H9 (cell line): ENCODE measurements around the gene BRSK1. TPM values are rescaled to one million over a fixed set of nuclear protein-coding genes. Genes with fewer than 3 reads are reported as not detected.

Experiments used
- DNase-seq: peaks from one replicate; pipeline ENCODE4 v3.0.0-alpha.2; 2017
- H2AFZ ChIP-seq: one replicate; pipeline ENCODE4 v1.6.1; 2013; ENCODE audit warnings: mild to moderate bottlenecking, low read length, control low read depth, moderate library complexity
- H2AK5ac ChIP-seq: 2 replicates; pipeline ENCODE4 v1.6.1; 2013; ENCODE audit warnings: low read length, control low read depth, mixed read lengths; ENCODE audit not compliant: insufficient read length
- H2BK120ac ChIP-seq: one replicate; pipeline ENCODE4 v1.6.1; 2013; ENCODE audit warnings: low read depth, mild to moderate bottlenecking, low read length, control low read depth, inconsistent platforms; ENCODE audit not compliant: poor library complexity, severe bottlenecking
- H2BK12ac ChIP-seq: 2 replicates; pipeline ENCODE4 v1.6.1; 2013; ENCODE audit warnings: low read length, control low read depth, mixed read lengths, low read depth; ENCODE audit not compliant: insufficient read length
- H2BK15ac ChIP-seq: 2 replicates; pipeline ENCODE4 v1.6.1; 2013; ENCODE audit warnings: low read depth, low read length, control low read depth
- H2BK20ac ChIP-seq: one replicate; pipeline ENCODE4 v1.6.1; 2013; ENCODE audit warnings: low read depth, mild to moderate bottlenecking, low read length, control low read depth, inconsistent platforms; ENCODE audit not compliant: poor library complexity, severe bottlenecking
- H2BK5ac ChIP-seq: 2 replicates; pipeline ENCODE4 v1.6.1; 2013; ENCODE audit warnings: low read length, control low read depth, mixed read lengths; ENCODE audit not compliant: insufficient read length
- H3K14ac ChIP-seq: 2 replicates; pipeline ENCODE4 v1.6.1; 2013; ENCODE audit warnings: low read length, control low read depth; ENCODE audit not compliant: insufficient read depth
- H3K18ac ChIP-seq: 2 replicates; pipeline ENCODE4 v1.6.1; 2013; ENCODE audit warnings: low read depth, mild to moderate bottlenecking, mixed read lengths, low read length, control low read depth; ENCODE audit not compliant: insufficient read length
- H3K23ac ChIP-seq: 2 replicates; pipeline ENCODE4 v1.6.1; 2013; ENCODE audit warnings: low read length, control low read depth, mixed read lengths, low read depth; ENCODE audit not compliant: insufficient read length
- H3K23me2 ChIP-seq: 2 replicates; pipeline ENCODE4 v1.6.1; 2013; ENCODE audit warnings: low read depth, mild to moderate bottlenecking, mixed read lengths, low read length, control low read depth; ENCODE audit not compliant: insufficient read length, poor library complexity, severe bottlenecking
- H3K27ac ChIP-seq: 2 replicates; pipeline ENCODE4 v1.5.1; 2013; ENCODE audit warnings: low read length, control low read depth, mixed read lengths, low read depth; ENCODE audit not compliant: insufficient read length
- H3K27me3 ChIP-seq: 2 replicates; pipeline ENCODE4 v1.6.1; 2013; ENCODE audit warnings: low read length, control low read depth, inconsistent platforms; ENCODE audit not compliant: insufficient read depth
- H3K4ac ChIP-seq: 2 replicates; pipeline ENCODE4 v1.6.1; 2013; ENCODE audit warnings: low read depth, mild to moderate bottlenecking, control low read depth, inconsistent platforms, low read length, moderate library complexity
- H3K4me1 ChIP-seq: 2 replicates; pipeline ENCODE4 v1.6.1; 2013; ENCODE audit warnings: low read length, control low read depth, inconsistent platforms; ENCODE audit not compliant: insufficient read depth
- H3K4me2 ChIP-seq: 2 replicates; pipeline ENCODE4 v1.6.1; 2013; ENCODE audit warnings: low read length, control low read depth, mixed read lengths; ENCODE audit not compliant: insufficient read length, insufficient read depth
- H3K56ac ChIP-seq: 2 replicates; pipeline ENCODE4 v1.6.1; 2013; ENCODE audit warnings: low read depth, mild to moderate bottlenecking, mixed read lengths, low read length, control low read depth; ENCODE audit not compliant: insufficient read length
- H3K79me1 ChIP-seq: 2 replicates; pipeline ENCODE4 v1.6.1; 2013; ENCODE audit warnings: low read depth, mild to moderate bottlenecking, moderate library complexity, low read length, control low read depth, inconsistent platforms; ENCODE audit not compliant: insufficient read depth, poor library complexity, severe bottlenecking
- H3K79me2 ChIP-seq: 2 replicates; pipeline ENCODE4 v1.6.1; 2013; ENCODE audit warnings: low read length, control low read depth, inconsistent platforms; ENCODE audit not compliant: insufficient read depth
- H3K9ac ChIP-seq: 2 replicates; pipeline ENCODE4 v1.6.1; 2013; ENCODE audit warnings: low read length, control low read depth, mixed read lengths; ENCODE audit not compliant: insufficient read length; ENCODE audit errors: extremely low read depth
- H3K9me3 ChIP-seq: one replicate; pipeline ENCODE4 v1.6.1; 2013; ENCODE audit warnings: low read depth, low read length, inconsistent platforms; ENCODE audit not compliant: control insufficient read depth
- H3T11ph ChIP-seq: one replicate; pipeline ENCODE4 v1.6.1; 2013; ENCODE audit warnings: mild to moderate bottlenecking, low read length, control low read depth, inconsistent platforms
- H4K20me1 ChIP-seq: one replicate; pipeline ENCODE4 v1.6.1; 2013; ENCODE audit not compliant: control insufficient read depth, insufficient read length, insufficient read depth
- H4K5ac ChIP-seq: 2 replicates; pipeline ENCODE4 v1.6.1; 2013; ENCODE audit warnings: low read depth, mild to moderate bottlenecking, mixed read lengths, low read length, control low read depth; ENCODE audit not compliant: insufficient read length
- H4K8ac ChIP-seq: replicated peaks from 2 replicates; pipeline ENCODE4 v1.6.1; 2013; ENCODE audit warnings: low read length, control low read depth, mixed read lengths, low read depth; ENCODE audit not compliant: insufficient read length
- H4K91ac ChIP-seq: 2 replicates; pipeline ENCODE4 v1.6.1; 2013; ENCODE audit warnings: low read depth, mild to moderate bottlenecking, moderate library complexity, mixed read lengths, low read length, control low read depth; ENCODE audit not compliant: insufficient read length
- H3K27ac Mint-ChIP-seq, 3 experiments: 2 replicates in 2 of 3; 3 replicates in 1 of 3; pipeline ENCODE4 v1.8.0; 2020 to 2021; ENCODE audit warnings: mixed read lengths in 3 of 3, mild to moderate bottlenecking in 1 of 3, moderate library complexity in 1 of 3
- H3K27me3 Mint-ChIP-seq: 2 replicates; pipeline ENCODE4 v1.8.0; 2021; ENCODE audit warnings: low read depth, mild to moderate bottlenecking, moderate library complexity, mixed read lengths
- H3K36me3 Mint-ChIP-seq, 3 experiments: 2 replicates in 2 of 3; 3 replicates in 1 of 3; pipeline ENCODE4 v1.8.0; 2020 to 2021; ENCODE audit warnings: low read depth in 3 of 3, mixed read lengths in 3 of 3; ENCODE audit not compliant: insufficient read depth in 1 of 3
- H3K4me1 Mint-ChIP-seq, 2 experiments: 2 replicates each; pipeline ENCODE4 v1.8.0; 2020; ENCODE audit warnings: mixed read lengths in 2 of 2
- H3K4me3 Mint-ChIP-seq, 2 experiments: 2 replicates in 1 of 2; 3 replicates in 1 of 2; pipeline ENCODE4 v1.8.0; 2020 to 2021; ENCODE audit warnings: mild to moderate bottlenecking in 2 of 2, mixed read lengths in 2 of 2, moderate library complexity in 1 of 2
- H3K9me3 Mint-ChIP-seq, 2 experiments: 2 replicates in 1 of 2; 3 replicates in 1 of 2; pipeline ENCODE4 v1.8.0; 2020; ENCODE audit warnings: mild to moderate bottlenecking in 2 of 2, mixed read lengths in 2 of 2, moderate library complexity in 1 of 2
- CTCF ChIP-seq: fragments of 200-600 bp; sonication (generic); conservative IDR thresholded peaks from 3 replicates; pipeline ENCODE4 v1.8.0; 2021; ENCODE audit warnings: antibody characterized with exemption, mild to moderate bottlenecking
- WGBS: extraction: QIAGEN DNeasy Blood & Tissue Kit; methylation state at CpG from one replicate; pipeline ENCODE4 v1.1.7; 2013; ENCODE audit warnings: missing lambda C conversion rate, low lambda C conversion rate, mixed read lengths; ENCODE audit not compliant: insufficient read length; ENCODE audit errors: extremely low coverage; 5-methylcytosine and 5-hydroxymethylcytosine counted together
- total RNA-seq: library from RNA; stranded (reverse); gene quantifications from 2 replicates; pipeline ENCODE4 v1.2.1, GENCODE V29; 2021

Gene BRSK1
- total RNA-seq, 1 experiment from 2014 or later, result 43.5 TPM

GRCh38 chr19:55249841-55250240, 34.0 kb upstream of the BRSK1 start:
- no peaks in the 10 kb centered on the region for H3K23me2 ChIP-seq
- no peak overlapping the region for H2BK5ac ChIP-seq
- Mint-ChIP-seq H3K9me3 (no peaks in the 10 kb centered on the region), H3K36me3 (peaks cover 2 to 20% (median 16%) of the 10 kb centered on the region in 3 experiments; a peak in 6 of 7 replicates), H3K27me3 (no peaks in the 10 kb centered on the region; the same call in 1 of the 2 replicates), H3K4me3 (no peak overlapping the region), H3K27ac (no peak overlapping the region), H3K4me1 (peaks cover 11 to 18% of the 10 kb centered on the region in 2 experiments)
- H3K79me1 ChIP-seq, result peaks cover 2% of the 10 kb centered on the region
- peaks cover 28% of the 10 kb centered on the region; the same call in 1 of the 2 replicates for H3K79me2 ChIP-seq
- no peak overlapping the region for H2BK15ac ChIP-seq
- no peak overlapping the region for H3K4me2 ChIP-seq
- H4K91ac ChIP-seq, result no peak overlapping the region
- no peak for DNase-seq
- H4K20me1 ChIP-seq, result no peaks in the 10 kb centered on the region
- TF ChIP-seq CTCF, result no peak
- no peak overlapping the region for H3K9ac ChIP-seq
- WGBS, result no CpG with 5 or more reads among the region's 11 CpGs
- H3K56ac ChIP-seq, result no peak overlapping the region
- H2BK12ac ChIP-seq, result no peak overlapping the region
- H4K8ac ChIP-seq, result no peak overlapping the region
- H3K27me3 ChIP-seq, result no peaks in the 10 kb centered on the region
- no peak overlapping the region for H4K5ac ChIP-seq
- H3K27ac ChIP-seq, result no peak overlapping the region
- no peak overlapping the region for H3K14ac ChIP-seq
- peaks cover 4% of the 10 kb centered on the region; the same call in 1 of the 2 replicates for H3K4me1 ChIP-seq
- no peak overlapping the region for H2AK5ac ChIP-seq
- H3K9me3 ChIP-seq, result no peaks in the 10 kb centered on the region
- no peak overlapping the region for H2BK120ac ChIP-seq
- H3K18ac ChIP-seq, result no peak overlapping the region
- H3K4ac ChIP-seq, result no peak overlapping the region
- no peak overlapping the region for H3K23ac ChIP-seq
- no peak overlapping the region for H3T11ph ChIP-seq
- H2AFZ ChIP-seq, result no peak overlapping the region
- no peak overlapping the region for H2BK20ac ChIP-seq
